Gastrocnemius medialis (tissue), 4 donors: Measurements from ENCODE around the gene PCOLCE2. TPM values are rescaled to one million over a fixed set of nuclear protein-coding genes. Genes with fewer than 3 reads are reported as not detected.
"Not testable (repeated sequence)": the region's sequence is repeated elsewhere in the genome, so short reads cannot be mapped to it uniquely, and the experiment has no call there.

Source experiments
- ATAC-seq, 2 donors: fragments of 150-250 bp; one replicate each; pipeline ENCODE4 v1.9.1; 2016
- DNase-seq, 2 donors: peaks; one replicate each; pipeline ENCODE4 v3.0.0-alpha.2; 2019
- H3K27ac ChIP-seq, 4 donors: fragments of 200-600 bp; sonication (generic); 1 replicate in 1 of 4; 2 replicates in 3 of 4; pipeline ENCODE4 v1.5.1; 2016 to 2018; ENCODE audit warnings: mild to moderate bottlenecking in 2 of 4, moderate library complexity in 1 of 4
- H3K27me3 ChIP-seq, 3 donors: fragments of 200-600 bp; sonication (generic) in 2 of 3; 1 replicate in 1 of 3; 2 replicates in 2 of 3; pipeline versions ENCODE4 v1.5.1 to v1.6.0; 2016 to 2019; ENCODE audit warnings: mild to moderate bottlenecking in 1 of 3, moderate library complexity in 1 of 3
- H3K36me3 ChIP-seq, 2 donors: fragments of 200-600 bp; sonication (generic) in 1 of 2; one replicate each; pipeline ENCODE4 v1.5.1; 2017 to 2018
- H3K4me1 ChIP-seq, 2 donors: fragments of 200-600 bp; sonication (generic) in 1 of 2; one replicate each; pipeline ENCODE4 v1.5.1; 2016 to 2017; ENCODE audit warnings: mild to moderate bottlenecking in 2 of 2
- H3K4me3 ChIP-seq, 4 donors: fragments of 200-600 bp; sonication (generic) in 3 of 4; 1 replicate in 1 of 4; 2 replicates in 3 of 4; pipeline ENCODE4 v1.5.1; 2016 to 2019; ENCODE audit warnings: mild to moderate bottlenecking in 2 of 4
- H3K9me3 ChIP-seq, 3 donors: fragments of 200-600 bp; sonication (generic) in 2 of 3; 1 replicate in 1 of 3; 2 replicates in 2 of 3; pipeline ENCODE4 v1.5.1; 2016 to 2019
- POLR2A ChIP-seq, 2 donors: fragments of 450-650 bp; IDR thresholded peaks; one replicate each; pipeline ENCODE4 v1.6.1; 2017; ENCODE audit warnings: antibody characterized with exemption in 2 of 2, mild to moderate bottlenecking in 2 of 2, moderate library complexity in 2 of 2
- in situ Hi-C, 4 donors: fragments of 200-750 bp; cut with MboI; loops; one replicate each; pipeline versions ENCODE4 v1.15.0 to v1.8.0; 2017; ENCODE audit warnings: low sequenced_read_pairs in 4 of 4
- intact Hi-C: fragments of 100-400 bp; cut with DNase I; formaldehyde crosslinking; loops from one replicate; pipeline ENCODE4 v1.15.1; 2023; ENCODE audit warnings: low total_unique reads
- total RNA-seq, 4 donors: library from RNA; depleted of rRNA; stranded (reverse); fragments of >200 nt; gene quantifications; one replicate each; pipeline versions ENCODE4 v1.1.0 to v1.2.3, GENCODE V29; 2016
- TF ChIP-seq, protein P1 (sequence below), 5 experiments: fragments of 450-650 bp in 3 of 5; fragments of 200-600 bp in 2 of 5; sonication (generic) in 2 of 5; IDR thresholded peaks in 4 of 5; conservative IDR thresholded peaks in 1 of 5; 1 replicate in 4 of 5; 2 replicates in 1 of 5; pipeline ENCODE4 v1.5.1; 2016 to 2019; ENCODE audit warnings: antibody characterized with exemption in 5 of 5, mild to moderate bottlenecking in 3 of 5, moderate library complexity in 3 of 5

PCOLCE2 gene
- total RNA-seq, 4 donors from 2014 or later = 2.5 to 17.2 (median 4.0) TPM

DNA sequence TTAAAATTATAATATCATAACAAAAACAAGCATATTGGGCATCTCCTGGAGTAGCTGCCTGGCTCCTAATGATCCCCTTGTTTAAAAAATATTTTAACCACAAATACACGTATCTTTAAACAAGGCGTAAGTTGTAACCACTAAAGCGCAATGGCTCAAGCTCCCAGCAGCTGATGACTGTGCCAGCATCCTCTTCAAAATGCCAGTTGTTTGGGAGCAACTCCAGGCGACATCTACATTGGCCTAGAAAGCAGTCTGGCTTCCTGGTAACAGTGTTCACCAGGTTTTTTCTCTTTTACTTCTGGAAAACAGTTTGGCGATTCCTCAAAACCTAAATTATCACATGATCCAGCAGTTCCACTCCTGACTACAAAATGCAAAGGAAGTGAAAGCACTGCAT lies 13.8 kb downstream of the PCOLCE2 start:
- intact Hi-C loops (no loop called here), in situ Hi-C loops (no loop called here)
- no peak for DNase-seq
- no peak overlapping the region for H3K4me3 ChIP-seq
- no peak for TF ChIP-seq POLR2A (IDR thresholded peaks at IDR 0.05)
- TF ChIP-seq, protein P1, sequence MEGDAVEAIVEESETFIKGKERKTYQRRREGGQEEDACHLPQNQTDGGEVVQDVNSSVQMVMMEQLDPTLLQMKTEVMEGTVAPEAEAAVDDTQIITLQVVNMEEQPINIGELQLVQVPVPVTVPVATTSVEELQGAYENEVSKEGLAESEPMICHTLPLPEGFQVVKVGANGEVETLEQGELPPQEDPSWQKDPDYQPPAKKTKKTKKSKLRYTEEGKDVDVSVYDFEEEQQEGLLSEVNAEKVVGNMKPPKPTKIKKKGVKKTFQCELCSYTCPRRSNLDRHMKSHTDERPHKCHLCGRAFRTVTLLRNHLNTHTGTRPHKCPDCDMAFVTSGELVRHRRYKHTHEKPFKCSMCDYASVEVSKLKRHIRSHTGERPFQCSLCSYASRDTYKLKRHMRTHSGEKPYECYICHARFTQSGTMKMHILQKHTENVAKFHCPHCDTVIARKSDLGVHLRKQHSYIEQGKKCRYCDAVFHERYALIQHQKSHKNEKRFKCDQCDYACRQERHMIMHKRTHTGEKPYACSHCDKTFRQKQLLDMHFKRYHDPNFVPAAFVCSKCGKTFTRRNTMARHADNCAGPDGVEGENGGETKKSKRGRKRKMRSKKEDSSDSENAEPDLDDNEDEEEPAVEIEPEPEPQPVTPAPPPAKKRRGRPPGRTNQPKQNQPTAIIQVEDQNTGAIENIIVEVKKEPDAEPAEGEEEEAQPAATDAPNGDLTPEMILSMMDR (IDR thresholded peaks at IDR 0.05 in 4 of 5, conservative IDR thresholded peaks at IDR 0.05 in 1 of 5) = no peak
- no peak overlapping the region for H3K27ac ChIP-seq
- ATAC-seq = no peak
- no peaks in the 10 kb centered on the region for H3K4me1 ChIP-seq
- H3K36me3 ChIP-seq = no peaks in the 10 kb centered on the region
- no peaks in the 10 kb centered on the region for H3K27me3 ChIP-seq
- no peaks in the 10 kb centered on the region for H3K9me3 ChIP-seq

- H3K27me3 ChIP-seq, H3K27ac ChIP-seq, intact Hi-C loops, H3K9me3 ChIP-seq, in situ Hi-C loops, H3K4me3 ChIP-seq, DNase-seq, H3K36me3 ChIP-seq, H3K4me1 ChIP-seq, ATAC-seq: not testable (repeated sequence)
Observed at GRCh38 chr3:142868382-142868781, 20.5 kb downstream of the PCOLCE2 start.

DNA sequence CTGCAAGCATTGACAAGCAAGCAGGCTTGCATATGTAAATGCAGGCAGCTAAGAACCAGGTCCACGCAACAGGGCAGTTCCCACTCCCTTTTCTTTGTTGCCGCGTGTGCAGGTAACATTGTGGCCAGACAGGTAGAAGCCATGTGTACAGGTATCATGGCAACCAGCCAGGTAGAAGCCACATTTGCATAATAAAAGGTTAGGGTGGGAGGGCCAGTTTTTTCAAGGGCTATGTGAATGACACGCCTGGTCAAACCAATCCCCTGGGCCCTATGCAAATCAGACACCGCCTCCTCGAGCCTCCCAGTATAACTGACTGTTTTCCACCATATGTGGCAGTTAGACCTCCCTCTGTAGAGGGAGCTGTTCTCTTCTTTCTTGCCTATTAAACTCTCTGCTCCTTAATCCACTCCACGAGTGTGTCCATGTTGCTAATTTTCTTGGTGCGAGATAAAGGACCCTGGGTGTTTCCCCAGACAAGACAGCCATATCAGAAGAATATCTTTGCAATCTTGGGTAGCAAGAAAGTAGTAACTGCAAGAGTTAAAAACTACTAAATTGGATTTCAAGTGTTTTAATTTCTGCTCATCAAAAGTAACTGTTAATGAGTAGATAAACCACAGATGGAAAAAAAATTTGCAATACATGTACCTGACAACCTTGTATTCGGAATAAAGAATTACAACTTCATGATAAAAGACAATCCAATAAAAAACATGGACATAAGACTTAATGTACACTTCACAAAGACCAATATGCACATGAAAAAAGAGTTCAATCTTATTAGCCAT lies 21.8 kb downstream of the PCOLCE2 start:
- Histone ChIP-seq H3K27me3 (no peaks in the 10 kb centered on the region), H3K9me3 (no peaks in the 10 kb centered on the region), H3K4me1 (no peaks in the 10 kb centered on the region), H3K27ac (no peak overlapping the region), H3K36me3 (no peaks in the 10 kb centered on the region), H3K4me3 (no peak overlapping the region)
- no peak for TF ChIP-seq POLR2A (IDR thresholded peaks at IDR 0.05)
- TF ChIP-seq, protein P1 (IDR thresholded peaks at IDR 0.05 in 4 of 5, conservative IDR thresholded peaks at IDR 0.05 in 1 of 5) = no peak
- intact Hi-C loops (no loop called here), in situ Hi-C loops (no loop called here)
- ATAC-seq = no peak
- no peak for DNase-seq

GRCh38 chr3:142863930-142864920 lies 24.7 kb downstream of the PCOLCE2 start:
- no peaks in the 10 kb centered on the region for H3K27me3 ChIP-seq
- no peak for ATAC-seq
- H3K4me1 ChIP-seq = no peaks in the 10 kb centered on the region
- no peak overlapping the region for H3K27ac ChIP-seq
- no peaks in the 10 kb centered on the region for H3K36me3 ChIP-seq
- H3K4me3 ChIP-seq = no peak overlapping the region
- intact Hi-C loops = no loop called here
- DNase-seq = no peak
- TF ChIP-seq POLR2A (IDR thresholded peaks at IDR 0.05) = no peak
- in situ Hi-C loops = no loop called here
- H3K9me3 ChIP-seq = no peaks in the 10 kb centered on the region

- in situ Hi-C loops (no loop called here), intact Hi-C loops (no loop called here)
- H3K4me1 ChIP-seq = no peaks in the 10 kb centered on the region
- ATAC-seq (peak; percentile 18 to 26), DNase-seq (no peak)
- H3K27me3 ChIP-seq = no peaks in the 10 kb centered on the region
- H3K9me3 ChIP-seq = no peaks in the 10 kb centered on the region
- TF ChIP-seq, protein P1 (IDR thresholded peaks at IDR 0.05 in 4 of 5, conservative IDR thresholded peaks at IDR 0.05 in 1 of 5) = no peak
- TF ChIP-seq POLR2A (IDR thresholded peaks at IDR 0.05) = no peak
- H3K27ac ChIP-seq = no peak overlapping the region
- no peaks in the 10 kb centered on the region for H3K36me3 ChIP-seq
- no peak overlapping the region for H3K4me3 ChIP-seq
Observed at GRCh38 chr3:142863010-142863817, 25.7 kb downstream of the PCOLCE2 start.
